ENCODE results near the gene PFDN2.

Gene PFDN2

GRCh38 chr1:161117759-161118581, at the start of gene PFDN2, which contains the start of gene NIT1:
Gene PFDN2 (minus strand): TSS chr1:161118037. CDS start chr1:161118026, 11 bp downstream.
Gene NIT1 (plus strand): TSS chr1:161118105. CDS start chr1:161118177, 72 bp downstream.
- peak; percentile 84 for DNase-seq

GRCh38 chr1:161166669-161167548, 49.1 kb upstream of the PFDN2 start:
- DNase-seq: no peak

GRCh38 chr1:161165742-161166668, 48.2 kb upstream of the PFDN2 start, which contains the start of gene PPOX:
Gene PPOX (plus strand): TSS chr1:161166426. CDS start chr1:161166848, 422 bp downstream.
- DNase-seq: peak; percentile 100

GRCh38 chr1:161164901-161165610, 47.2 kb upstream of the PFDN2 start:
- no peak for DNase-seq

GRCh38 chr1:161163793-161164192, 46.0 kb upstream of the PFDN2 start:
- no peak for DNase-seq

- no peak for DNase-seq
Observed at GRCh38 chr1:161162806-161163205, 45.0 kb upstream of the PFDN2 start.

- DNase-seq: no peak
Observed at GRCh38 chr1:161162052-161162451, 44.2 kb upstream of the PFDN2 start.

GRCh38 chr1:161161652-161162051, 43.8 kb upstream of the PFDN2 start:
- no peak for DNase-seq

- DNase-seq: no peak
Observed at GRCh38 chr1:161160671-161161145, 42.9 kb upstream of the PFDN2 start.

GRCh38 chr1:161159913-161160243, 42.0 kb upstream of the PFDN2 start:
- no peak for DNase-seq

GRCh38 chr1:161159087-161159912, 41.5 kb upstream of the PFDN2 start, which contains the start of gene USP21:
Gene USP21 (plus strand): TSS chr1:161159500. CDS start chr1:161160641, 1,141 bp downstream.
- DNase-seq: peak; percentile 75

- DNase-seq: no peak
Observed at GRCh38 chr1:161158316-161159010, 40.6 kb upstream of the PFDN2 start.

- no peak for DNase-seq
Observed at GRCh38 chr1:161157867-161158266, 40.0 kb upstream of the PFDN2 start.

- DNase-seq: peak; percentile 88
Observed at GRCh38 chr1:161153682-161154337, 36.0 kb upstream of the PFDN2 start, which contains the start of gene UFC1. Gene UFC1 (plus strand): TSS chr1:161153978. CDS start chr1:161153998, 20 bp downstream.

- DNase-seq: no peak
Observed at GRCh38 chr1:161153176-161153575, 35.3 kb upstream of the PFDN2 start.

GRCh38 chr1:161145832-161146231, 28.0 kb upstream of the PFDN2 start:
- no peak for DNase-seq

GRCh38 chr1:161140755-161141400, 23.0 kb upstream of the PFDN2 start:
- no peak for DNase-seq

GRCh38 chr1:161139766-161140165, 21.9 kb upstream of the PFDN2 start:
- no peak for DNase-seq

- no peak for DNase-seq
Observed at GRCh38 chr1:161138431-161138830, 20.6 kb upstream of the PFDN2 start.

Data from NCI-H226 (cell line).